HG02852 (cell line): ENCODE measurements around the gene RNFT2.

Source experiments
- ATAC-seq: cut with Tn5 transposase; IDR thresholded peaks from one replicate; pipeline ENCODE4 v1.9.1; 2021; ENCODE audit warnings: mild to moderate bottlenecking, moderate library complexity; ENCODE audit not compliant: unreplicated experiment

Gene RNFT2

GRCh38 chr12:116874324-116874995 lies 136.3 kb downstream of the RNFT2 start:
- no peak for ATAC-seq

- no peak for ATAC-seq
Measured at GRCh38 chr12:116876151-116876869, 138.2 kb downstream of the RNFT2 start.

- ATAC-seq, result no peak
Measured at GRCh38 chr12:116878567-116879508, 140.7 kb downstream of the RNFT2 start.

- ATAC-seq, result no peak
Measured at GRCh38 chr12:116879509-116880212, 141.5 kb downstream of the RNFT2 start.

- no peak for ATAC-seq
Measured at GRCh38 chr12:116880213-116880816, 142.2 kb downstream of the RNFT2 start.

GRCh38 chr12:116880817-116881324 lies 142.8 kb downstream of the RNFT2 start:
- ATAC-seq, result peak; percentile 60

GRCh38 chr12:116881325-116881876 lies 143.3 kb downstream of the RNFT2 start, which contains the start of gene HRK:
HRK (minus strand) TSS chr12:116881441; CDS start chr12:116881307, 134 bp downstream.
- ATAC-seq, result peak; percentile 17

- ATAC-seq, result no peak
Measured at GRCh38 chr12:116881877-116882507, 143.9 kb downstream of the RNFT2 start.

- ATAC-seq, result no peak
Measured at GRCh38 chr12:116882742-116883141, 144.6 kb downstream of the RNFT2 start.

GRCh38 chr12:116884871-116885270 lies 146.8 kb downstream of the RNFT2 start:
- no peak for ATAC-seq

GRCh38 chr12:116885491-116885890 lies 147.4 kb downstream of the RNFT2 start:
- no peak for ATAC-seq

- ATAC-seq, result no peak
Measured at GRCh38 chr12:116887244-116887643, 149.1 kb downstream of the RNFT2 start.

GRCh38 chr12:116887897-116888296 lies 149.8 kb downstream of the RNFT2 start:
- no peak for ATAC-seq

GRCh38 chr12:116890330-116890729 lies 152.2 kb downstream of the RNFT2 start:
- no peak for ATAC-seq

- no peak for ATAC-seq
Measured at GRCh38 chr12:116891019-116891418, 152.9 kb downstream of the RNFT2 start.

- no peak for ATAC-seq
Measured at GRCh38 chr12:116892349-116893140, 154.4 kb downstream of the RNFT2 start.

GRCh38 chr12:116894913-116895312 lies 156.8 kb downstream of the RNFT2 start:
- no peak for ATAC-seq

- ATAC-seq, result no peak
Measured at GRCh38 chr12:116896411-116896924, 158.4 kb downstream of the RNFT2 start.
